AG10803 (cell line): ENCODE measurements around the gene ARID1B.

Experiments
- DNase-seq: peaks from one replicate; pipeline ENCODE4 v3.0.0; 2010; ENCODE audit warnings: low read depth
- H3K4me3 ChIP-seq: 2 replicates; pipeline ENCODE4 v1.5.1; 2011; ENCODE audit warnings: mild to moderate bottlenecking, low read length, control low read depth
- TF ChIP-seq, protein P1 (sequence below): conservative IDR thresholded peaks from 2 replicates; pipeline ENCODE4 v1.5.1; 2011; ENCODE audit warnings: mild to moderate bottlenecking, low read length, control low read depth, inconsistent platforms

Gene ARID1B

DNA sequence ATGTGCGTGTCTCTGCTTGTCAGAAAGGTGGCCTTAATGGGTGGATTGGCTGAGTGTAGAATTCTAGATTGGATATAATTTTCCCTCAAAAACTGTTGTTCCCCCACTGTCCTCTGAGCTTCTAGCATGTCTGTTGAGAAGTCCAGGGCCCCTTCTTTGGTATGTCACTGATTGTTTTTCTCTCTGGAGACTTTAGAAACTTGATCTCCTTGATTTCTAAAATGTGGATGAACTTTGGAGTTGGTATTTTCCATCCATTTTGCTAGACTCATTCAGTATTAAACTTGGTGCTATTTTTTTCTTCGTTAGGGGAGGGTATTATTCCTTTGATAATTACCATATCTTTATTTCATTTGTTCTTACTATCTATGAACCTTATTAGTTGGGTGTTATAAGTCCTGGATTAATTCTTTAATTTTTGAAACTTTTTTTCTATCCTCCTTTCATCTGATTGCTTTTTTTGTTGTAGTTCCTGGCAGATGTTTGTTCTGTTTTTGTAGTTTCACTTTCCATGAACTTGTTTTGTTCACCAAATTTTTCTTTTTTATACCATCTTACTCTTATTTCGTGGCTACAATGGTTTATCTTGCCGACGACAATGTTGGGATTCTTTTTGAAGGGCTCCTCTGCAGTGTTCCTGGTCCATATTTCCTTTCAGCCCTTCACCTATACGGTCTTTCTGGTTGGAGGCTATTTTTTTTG lies 68.4 kb downstream of the ARID1B start:
- no peak overlapping the region for H3K4me3 ChIP-seq
- TF ChIP-seq, protein P1, sequence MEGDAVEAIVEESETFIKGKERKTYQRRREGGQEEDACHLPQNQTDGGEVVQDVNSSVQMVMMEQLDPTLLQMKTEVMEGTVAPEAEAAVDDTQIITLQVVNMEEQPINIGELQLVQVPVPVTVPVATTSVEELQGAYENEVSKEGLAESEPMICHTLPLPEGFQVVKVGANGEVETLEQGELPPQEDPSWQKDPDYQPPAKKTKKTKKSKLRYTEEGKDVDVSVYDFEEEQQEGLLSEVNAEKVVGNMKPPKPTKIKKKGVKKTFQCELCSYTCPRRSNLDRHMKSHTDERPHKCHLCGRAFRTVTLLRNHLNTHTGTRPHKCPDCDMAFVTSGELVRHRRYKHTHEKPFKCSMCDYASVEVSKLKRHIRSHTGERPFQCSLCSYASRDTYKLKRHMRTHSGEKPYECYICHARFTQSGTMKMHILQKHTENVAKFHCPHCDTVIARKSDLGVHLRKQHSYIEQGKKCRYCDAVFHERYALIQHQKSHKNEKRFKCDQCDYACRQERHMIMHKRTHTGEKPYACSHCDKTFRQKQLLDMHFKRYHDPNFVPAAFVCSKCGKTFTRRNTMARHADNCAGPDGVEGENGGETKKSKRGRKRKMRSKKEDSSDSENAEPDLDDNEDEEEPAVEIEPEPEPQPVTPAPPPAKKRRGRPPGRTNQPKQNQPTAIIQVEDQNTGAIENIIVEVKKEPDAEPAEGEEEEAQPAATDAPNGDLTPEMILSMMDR: no peak
- DNase-seq: no peak

DNA sequence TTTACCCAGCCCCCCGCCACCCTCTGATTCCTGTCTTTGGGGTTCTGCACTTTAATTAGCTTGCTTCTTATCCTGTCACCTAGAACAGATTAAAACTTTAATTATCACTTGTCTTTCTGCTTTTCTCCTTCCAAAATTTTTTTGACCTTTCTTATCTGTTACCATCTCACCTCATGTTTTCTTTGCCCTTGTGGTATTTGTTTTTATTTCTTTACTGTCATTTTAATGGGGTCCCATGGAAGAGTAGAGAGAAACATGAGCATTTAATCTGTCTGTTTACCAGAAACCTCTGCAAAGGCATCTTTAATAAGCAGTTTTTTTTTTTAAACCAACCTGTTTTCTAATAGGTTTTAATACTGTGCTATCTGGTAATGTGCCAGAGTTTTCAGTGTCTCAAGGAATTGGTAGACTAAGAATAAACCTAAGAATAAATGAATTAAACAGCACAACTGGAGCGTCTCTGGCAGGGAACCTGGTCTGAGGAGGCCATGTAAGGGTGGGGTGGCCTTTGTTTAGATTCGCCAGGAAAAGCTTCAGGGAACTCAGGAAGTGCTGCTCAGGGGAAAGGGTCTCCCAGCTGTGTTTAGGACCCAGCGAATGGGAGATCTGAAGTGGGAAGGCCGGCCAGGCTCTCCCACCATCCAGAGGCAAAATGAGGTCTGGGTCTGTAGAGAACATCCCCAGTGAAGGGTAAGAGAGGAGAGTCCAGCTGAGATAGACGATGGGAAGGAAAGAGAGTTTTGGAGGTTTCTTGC lies 69.8 kb downstream of the ARID1B start:
- TF ChIP-seq, protein P1: no peak
- no peak for DNase-seq
- no peak overlapping the region for H3K4me3 ChIP-seq

DNA sequence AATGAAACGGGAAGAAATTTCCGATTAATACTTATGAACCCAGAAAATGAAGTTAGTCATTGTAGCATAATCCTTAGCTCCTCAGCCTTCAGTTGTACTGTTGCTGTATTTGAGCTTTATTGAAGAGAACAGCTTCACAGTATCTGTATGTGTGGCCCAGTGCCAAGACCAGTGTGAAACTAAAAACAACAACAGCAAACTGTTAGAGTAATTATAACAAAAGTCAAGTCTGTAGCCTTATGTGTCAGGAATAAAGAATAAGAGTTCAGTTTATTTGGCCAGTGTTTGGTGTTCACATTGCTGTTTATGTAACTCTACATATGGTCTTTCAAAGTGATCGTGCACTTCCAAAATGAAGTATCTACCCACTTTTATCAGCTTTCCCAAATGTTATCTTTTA lies 70.9 kb downstream of the ARID1B start:
- no peak for DNase-seq
- TF ChIP-seq, protein P1: no peak

DNA sequence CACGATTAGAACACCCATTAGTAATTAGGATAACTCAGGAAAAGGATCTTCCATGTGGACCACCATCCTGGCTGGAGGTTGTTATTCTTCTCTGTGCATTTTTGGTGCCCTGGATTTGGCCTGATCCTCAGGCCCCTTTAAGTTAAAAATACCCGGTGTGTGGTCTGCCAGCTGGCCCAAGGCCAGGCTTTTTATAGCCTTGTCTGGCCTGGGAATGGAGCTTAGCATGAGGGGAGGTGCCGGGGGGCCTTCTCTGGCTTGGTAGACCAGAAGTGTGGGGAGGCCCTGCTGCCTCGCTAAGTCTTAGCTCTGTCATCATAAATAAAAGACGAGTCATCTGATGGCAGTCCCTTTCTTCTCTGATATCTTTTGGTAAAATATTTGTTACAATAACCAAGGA lies 71.4 kb downstream of the ARID1B start:
- H3K4me3 ChIP-seq: no peak overlapping the region
- DNase-seq: no peak
- TF ChIP-seq, protein P1: no peak

More for the DNA sequence above, 70.9 kb downstream of the ARID1B start:
- H3K4me3 ChIP-seq: no peak overlapping the region

DNA sequence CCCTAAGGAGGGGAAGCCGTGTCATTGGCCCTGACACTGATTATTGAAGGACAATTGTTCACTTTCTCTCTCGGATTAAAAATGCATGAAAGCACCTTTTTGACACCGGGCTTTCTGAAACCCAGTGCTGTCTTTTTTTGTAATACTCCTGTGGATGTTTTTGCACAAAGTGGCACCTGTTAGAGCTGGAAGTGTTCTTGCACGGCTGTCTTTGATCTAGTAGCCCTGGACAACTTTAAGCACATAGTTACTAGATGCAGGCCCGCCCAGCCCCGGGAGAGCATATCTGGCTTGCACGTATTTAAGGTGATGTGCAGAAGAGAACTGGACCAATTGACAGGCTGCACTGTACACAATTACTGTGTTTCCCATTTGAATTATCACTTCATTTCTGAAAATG lies 72.6 kb downstream of the ARID1B start:
- TF ChIP-seq, protein P1: no peak
- H3K4me3 ChIP-seq: no peak overlapping the region
- no peak for DNase-seq

DNA sequence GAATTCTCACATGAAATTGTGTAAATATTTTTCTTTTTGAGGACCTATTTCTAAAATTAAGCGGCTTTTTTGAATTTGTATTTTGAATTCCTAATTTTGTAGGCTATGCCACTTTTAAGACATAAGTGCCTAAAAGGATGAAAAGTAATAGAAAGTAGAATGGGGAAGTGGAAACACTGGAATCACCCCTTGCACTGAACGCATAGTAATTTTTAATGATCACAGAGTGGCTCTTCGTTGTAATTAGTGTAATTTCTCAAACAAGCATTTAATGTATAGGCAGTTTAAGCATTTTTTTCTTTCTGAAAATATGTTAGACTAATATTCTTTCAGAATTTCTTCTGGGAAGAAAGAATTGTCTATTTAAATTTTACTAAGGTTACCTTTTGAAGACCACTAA lies 73.2 kb downstream of the ARID1B start:
- TF ChIP-seq, protein P1: no peak
- DNase-seq: no peak
- H3K4me3 ChIP-seq: no peak overlapping the region

DNA sequence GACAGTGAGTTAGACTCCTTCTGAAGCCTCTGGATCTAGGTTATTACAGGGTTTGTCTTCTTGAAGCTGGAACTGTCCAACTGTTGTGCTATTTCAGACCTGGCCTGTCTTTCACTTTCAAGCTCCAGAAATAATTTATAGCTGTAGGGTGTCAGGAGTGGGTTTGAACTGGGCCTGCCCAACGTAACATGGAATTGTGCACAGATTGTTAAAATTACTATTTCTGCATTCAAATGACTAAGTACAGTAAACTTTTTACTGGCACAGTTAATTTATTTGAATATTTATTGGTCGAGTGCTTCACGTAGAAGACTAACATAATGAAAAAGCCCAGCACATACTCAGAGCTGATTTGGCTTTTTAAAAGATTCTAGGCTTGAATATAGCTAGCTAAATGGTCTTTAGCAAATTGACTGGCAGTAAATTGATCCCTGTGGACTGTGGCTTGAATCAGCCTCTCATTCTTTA lies 74.3 kb downstream of the ARID1B start:
- DNase-seq: no peak
- H3K4me3 ChIP-seq: no peak overlapping the region
- TF ChIP-seq, protein P1: no peak
